ENCODE results near the gene OR5K4.

GRCh38 chr3:98395101-98395500 lies 41.4 kb downstream of the OR5K4 start:
- TF ChIP-seq RFX5 (IDR thresholded peaks at IDR 0.05; ENCODE audit: low read length) (no peak), POLR2AphosphoS5 (IDR thresholded peaks at IDR 0.05; ENCODE audit: low read depth, low read length) (no peak), REST (IDR thresholded peaks at IDR 0.05; ENCODE audit: low read depth, low read length) (no peak), RCOR1 (IDR thresholded peaks at IDR 0.05; ENCODE audit: low read length) (no peak)

Measured in SK-N-SH (cell line).